ENCODE data around the gene IGFALS. TPM values are rescaled to one million over a fixed set of nuclear protein-coding genes. Genes with fewer than 3 reads are reported as not detected.
"Not testable (repeated sequence)": the region's sequence is repeated elsewhere in the genome, so short reads cannot be mapped to it uniquely, and the experiment has no call there.

IGFALS gene
- polyA plus RNA-seq, 1 donor: 1.6 TPM

DNA sequence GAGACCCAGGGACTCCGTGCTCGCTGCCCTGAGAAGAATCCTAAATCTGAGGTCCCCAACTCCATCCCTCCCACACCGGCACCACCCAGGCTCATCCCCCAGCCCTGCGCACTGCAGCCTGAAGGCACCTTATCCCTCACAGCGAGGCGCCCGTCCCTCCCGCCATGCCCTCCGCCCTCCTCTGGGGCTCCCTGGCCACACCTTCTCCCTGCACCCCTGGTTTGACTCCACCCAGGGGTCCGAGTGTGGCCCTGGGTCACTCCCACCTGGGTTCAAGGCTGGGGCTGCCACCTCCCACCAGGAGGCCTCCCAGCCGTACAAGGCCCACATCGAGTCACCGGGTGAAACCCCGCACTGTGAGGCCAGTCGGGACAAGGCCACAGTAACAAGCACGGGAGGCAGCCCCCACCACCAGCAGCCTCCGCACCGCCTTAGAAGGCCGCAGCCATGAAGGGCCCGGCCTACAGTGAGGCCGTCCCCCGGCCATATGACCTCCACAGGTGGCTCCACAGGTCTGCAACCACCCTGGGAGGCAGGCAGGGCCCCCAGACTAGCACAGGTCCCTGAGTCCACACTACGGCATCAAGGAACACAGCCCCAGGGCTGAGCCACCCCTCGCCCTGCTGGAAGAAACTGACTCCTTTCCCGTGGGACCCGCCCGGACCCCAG lies 24.8 kb upstream of the IGFALS start:
- no peak for DNase-seq

DNA sequence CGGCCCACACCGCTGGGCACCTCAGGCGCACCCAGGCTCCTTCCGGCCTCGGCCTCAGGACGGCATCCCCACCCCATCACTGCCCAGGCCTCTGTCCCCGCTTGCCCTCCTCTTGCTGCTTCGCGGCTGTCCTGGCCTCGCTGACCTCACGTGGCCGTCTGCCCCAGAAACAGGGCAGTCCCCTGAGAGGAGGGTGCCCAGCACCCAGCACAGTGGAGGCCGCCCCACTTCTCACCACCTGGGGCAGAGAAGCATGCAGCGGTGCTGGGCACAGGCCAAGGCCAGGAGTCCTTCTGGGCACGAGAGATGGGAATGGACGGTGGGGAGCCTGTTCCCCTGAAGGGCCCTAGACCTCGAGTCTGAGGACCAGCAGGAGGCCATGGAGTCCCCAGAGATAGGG lies 24.2 kb upstream of the IGFALS start:
- no peak for DNase-seq

DNA sequence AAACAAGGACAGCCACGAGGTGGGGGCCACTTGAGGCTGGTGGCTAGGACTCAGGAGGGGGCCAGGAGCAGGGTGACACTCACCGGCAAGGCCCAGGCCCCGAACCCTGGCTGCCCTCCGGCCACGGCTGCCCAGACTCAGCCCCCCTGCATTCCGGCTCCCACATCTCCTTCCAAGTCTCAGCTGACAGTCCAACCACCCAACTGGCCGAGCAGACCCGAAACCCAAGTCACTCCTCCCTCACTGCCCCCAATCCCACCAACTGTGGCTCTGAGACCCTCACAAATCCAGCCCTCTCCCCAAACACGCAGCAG lies 23.7 kb upstream of the IGFALS start:
- DNase-seq: no peak

DNA sequence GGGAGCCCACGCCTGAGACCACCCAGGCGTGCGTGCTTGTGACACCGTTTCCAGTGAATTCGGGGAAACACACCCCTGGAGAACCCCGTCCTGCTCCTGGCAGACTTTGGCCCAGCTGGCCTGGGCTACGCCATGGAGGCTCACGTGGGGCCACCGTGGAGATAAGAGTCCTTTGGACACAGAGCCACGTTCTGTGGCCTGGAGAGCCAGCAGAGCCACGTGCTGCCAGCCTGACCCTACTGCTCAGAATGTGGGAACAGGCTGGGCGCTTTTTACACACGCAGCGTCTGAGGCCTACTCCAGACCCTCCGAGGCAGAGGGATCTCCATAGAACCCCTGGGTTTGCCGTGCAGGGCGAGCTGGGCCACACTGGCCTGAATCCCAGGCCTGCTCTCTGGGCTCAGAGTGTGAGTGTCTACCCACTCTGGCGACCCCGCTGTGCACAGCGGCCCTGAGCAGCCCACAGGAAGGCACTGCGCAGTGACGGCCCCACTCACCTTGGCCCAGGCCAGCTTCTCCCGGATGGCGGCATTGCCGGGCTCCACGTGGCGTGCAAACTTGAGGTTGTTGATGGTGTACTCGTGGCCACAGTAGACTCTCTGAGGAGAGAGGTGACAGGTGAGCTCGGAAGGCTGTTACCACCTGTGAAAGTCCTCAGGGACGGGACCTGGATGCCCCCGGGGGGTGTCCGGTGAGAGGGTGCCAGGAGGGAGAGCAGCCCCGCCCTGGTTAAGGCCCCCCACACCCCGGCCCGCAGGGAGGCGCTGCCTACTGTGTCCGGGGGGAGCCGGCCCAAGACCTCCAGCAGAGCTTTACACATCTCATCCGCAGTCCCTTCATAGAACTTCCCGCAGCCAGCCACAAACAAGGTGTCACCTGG lies 23.1 kb upstream of the IGFALS start:
- DNase-seq: no peak

DNA sequence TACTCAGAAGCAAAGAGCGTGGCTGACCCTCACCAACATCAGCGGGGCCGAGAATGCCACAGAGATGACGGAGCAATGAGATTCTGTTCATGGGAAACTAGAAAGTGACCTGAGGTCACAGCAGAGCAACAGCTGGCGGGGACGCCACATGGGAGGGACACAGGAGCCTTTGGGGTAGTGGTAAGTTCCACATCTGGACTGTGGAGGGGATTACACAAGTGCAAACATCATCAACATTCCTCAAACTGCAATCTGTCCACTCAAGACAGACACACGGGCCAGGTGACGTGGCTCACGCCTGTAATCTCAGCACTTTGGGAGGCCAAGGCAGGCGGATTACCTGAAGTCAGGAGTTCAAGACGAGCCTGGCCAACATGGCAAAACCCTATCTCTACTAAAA lies 22.0 kb upstream of the IGFALS start:
- DNase-seq: no peak

DNA sequence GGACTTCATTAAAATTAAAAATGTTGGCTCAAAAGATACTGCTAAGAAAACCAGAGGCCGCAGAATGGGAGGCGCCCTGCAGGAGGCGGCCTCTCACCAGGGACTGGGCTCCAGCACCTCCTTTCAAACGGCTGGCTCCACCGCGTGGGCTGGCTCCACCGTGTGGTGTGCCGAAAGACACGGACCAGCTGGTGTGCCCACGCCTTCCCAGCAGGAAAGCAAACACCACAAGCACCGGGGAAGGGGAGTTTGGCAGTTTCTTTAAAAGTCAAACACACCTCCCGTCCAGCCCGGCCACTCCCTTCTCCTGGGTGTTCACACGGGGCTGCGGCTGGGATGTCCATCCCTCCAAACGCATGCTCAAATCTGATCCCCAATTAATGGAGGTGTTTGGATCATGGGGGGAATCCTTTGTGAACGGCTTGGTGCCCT lies 19.2 kb upstream of the IGFALS start:
- no peak for DNase-seq

DNA sequence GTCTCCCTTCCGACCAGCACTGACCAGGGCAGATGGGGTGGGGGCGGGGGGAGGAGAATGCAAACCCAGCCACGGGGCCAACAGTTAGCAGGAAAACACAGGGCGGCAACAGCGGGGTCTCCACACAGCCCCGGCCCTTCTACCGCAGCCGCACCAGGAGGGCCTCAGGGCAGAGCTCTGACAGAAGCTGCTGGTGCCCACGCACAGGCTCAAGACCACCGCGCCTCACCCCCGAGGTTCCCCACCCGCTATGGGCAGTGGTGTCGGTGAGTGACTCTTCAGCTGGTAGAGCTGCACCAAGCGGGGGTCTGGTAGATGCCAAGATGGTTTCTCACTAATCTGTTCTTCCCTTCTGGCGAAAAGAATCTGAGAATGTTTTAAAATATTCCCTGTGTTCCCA lies 17.0 kb upstream of the IGFALS start:
- no peak for DNase-seq

DNA sequence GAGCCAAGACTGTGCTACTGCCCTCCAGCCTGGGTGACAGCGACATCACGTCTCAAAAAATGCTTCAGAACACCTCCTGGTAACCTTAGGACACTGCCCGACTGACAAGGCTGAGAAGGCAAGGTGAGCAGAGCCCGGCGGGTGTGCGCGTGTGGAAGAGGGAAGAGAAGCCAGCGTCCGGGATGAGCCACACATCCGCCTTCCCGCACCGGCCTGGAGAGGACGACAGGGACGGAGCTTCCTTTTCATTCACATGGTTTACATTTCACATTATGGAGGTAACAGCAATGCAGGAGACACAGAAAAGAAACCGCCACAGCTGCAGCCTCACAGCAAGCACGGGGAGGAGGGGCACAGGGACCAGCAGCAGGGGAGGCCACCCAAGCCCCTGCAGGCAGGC lies 16.6 kb upstream of the IGFALS start:
- DNase-seq: no peak

DNA sequence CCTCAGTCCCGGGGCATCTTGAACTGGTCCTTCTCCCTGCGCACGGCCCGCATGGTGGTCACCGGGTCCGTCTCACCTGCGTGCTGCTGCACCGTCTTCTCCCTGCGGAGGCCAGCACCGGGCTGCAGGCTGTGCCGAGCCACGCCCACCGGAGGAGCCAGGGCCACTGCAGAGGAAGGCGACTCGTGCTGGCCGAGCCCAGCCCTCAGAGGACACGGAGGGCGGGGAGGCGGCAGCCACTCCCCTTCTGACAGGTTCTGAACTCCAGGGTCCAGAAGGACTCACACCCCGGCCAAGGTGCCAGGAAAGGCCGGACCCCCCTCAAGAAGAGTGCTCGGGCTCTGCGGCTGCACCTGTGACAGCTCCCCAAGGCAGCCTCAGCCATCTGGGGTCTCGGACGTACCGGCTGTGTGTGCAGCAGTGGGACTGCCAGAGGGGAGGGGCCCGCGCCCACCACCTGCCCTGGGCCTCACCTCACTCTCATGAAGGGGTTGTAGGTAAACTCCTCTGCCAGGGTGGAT lies 15.8 kb upstream of the IGFALS start:
- no peak for DNase-seq

DNA sequence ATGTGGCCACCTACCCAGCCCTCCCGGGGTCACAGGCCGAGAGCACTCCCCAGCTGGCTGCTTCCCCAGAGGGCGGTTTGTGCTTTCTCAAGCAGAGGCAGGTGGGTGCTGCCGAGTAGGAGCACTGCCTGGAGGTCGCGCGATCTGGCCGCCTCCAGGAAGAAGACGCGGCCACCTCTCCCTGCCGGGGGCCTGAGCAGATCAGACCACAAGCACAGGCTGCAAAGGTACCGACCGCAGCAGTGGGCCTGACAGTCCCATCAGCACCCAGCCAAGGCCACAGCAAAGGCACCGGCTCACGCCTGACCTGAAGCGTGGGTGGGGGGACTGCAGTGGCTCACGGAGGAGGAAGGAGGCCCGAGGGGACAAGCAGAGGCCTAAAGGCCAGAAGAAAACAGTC lies 15.2 kb upstream of the IGFALS start:
- DNase-seq: no peak

DNA sequence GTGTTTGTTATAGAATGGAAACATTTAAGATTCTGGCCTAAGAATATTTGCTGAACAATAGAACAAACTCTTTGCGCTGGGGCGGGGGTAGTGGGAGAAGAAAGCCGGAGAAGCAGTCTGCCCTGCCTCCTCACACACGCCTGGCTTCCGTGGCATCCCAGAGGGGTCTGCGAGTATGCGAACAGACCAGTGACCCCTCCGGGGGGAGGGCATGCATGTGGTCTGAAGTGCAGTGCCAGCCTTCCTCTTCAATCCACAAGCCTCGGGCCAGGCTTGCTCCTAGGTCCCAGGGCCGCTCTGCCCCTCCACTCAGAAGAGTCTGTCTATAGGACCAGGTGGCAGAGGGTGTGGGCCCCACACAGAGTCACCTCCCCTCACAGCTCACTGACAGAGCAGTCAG lies 14.1 kb upstream of the IGFALS start:
- no peak for DNase-seq

DNA sequence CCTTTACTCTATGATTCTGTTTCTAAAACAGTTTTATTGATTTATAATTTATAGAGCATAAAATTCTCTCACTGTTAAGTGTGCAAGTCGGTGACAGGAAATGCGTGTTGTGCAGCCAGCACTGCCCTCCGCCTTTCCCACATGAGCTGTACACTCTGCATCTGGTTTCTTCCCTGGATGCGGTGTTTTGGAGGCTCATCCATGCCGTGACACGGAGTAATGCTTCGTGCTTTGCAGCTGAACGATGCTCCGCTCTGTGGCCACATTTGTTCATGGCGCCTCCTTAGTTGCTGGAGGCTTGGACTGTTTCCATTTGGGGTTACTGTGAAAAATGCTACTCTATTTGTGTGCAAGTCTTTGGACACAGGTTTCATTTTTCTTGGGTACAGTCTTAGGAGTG lies 7.2 kb upstream of the IGFALS start:
- no peak for DNase-seq

DNA sequence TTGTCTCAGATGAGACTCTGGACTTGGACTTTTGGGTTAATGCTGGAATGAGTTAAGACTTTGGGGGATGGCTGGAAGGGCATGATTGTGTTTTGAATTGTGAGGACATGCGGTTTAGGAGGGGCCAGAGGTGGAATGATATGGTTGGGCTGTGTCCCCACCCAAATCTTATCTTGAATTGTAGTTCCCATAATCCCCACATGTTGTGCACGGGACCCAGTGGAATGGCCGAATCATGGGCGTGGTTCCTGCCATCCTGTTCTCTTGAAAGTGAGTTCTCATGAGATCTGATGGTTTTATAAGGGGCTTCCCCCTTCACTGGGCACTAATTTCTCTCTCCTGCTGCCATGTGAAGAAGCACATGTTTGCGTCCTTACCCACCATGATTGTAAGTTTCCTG lies 5.8 kb upstream of the IGFALS start:
- DNase-seq: not testable (repeated sequence)

DNA sequence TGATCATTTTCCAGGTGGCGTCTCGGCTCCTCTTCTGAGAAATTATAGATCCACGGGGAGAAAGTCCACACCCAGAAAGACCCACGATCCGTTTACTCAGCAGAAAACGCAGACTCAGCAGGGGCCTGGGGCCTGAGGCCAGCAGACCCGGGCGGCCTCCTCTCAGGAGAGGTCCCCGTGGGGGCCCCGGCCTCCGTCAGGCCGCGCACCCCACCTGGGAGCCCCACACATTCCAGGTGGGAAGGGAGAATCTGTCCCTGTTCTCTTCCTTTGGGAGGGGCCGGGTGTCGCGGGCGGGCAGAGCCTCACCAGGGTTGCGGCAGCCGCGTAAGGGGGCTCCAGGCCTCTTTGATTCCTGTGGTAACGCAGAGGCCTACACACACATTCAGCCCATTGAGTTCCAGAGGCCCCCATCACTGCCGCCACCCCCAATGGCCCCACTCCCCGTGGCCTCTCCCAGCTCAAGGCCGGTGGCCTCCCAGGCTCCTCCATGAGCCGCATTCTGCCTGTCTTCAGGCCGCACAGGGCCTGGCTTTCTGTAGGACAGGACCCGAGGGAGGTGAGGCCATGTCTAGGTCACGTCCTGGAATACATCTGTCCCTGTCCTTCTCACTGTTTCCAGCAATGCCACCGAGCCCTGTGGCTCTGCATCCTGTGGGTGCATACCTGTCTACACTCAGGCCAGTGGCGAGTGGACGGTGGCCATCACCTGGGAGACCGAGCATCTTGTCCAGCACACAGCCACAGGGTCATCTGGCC lies 1.6 kb upstream of the IGFALS start:
- DNase-seq: no peak

DNA sequence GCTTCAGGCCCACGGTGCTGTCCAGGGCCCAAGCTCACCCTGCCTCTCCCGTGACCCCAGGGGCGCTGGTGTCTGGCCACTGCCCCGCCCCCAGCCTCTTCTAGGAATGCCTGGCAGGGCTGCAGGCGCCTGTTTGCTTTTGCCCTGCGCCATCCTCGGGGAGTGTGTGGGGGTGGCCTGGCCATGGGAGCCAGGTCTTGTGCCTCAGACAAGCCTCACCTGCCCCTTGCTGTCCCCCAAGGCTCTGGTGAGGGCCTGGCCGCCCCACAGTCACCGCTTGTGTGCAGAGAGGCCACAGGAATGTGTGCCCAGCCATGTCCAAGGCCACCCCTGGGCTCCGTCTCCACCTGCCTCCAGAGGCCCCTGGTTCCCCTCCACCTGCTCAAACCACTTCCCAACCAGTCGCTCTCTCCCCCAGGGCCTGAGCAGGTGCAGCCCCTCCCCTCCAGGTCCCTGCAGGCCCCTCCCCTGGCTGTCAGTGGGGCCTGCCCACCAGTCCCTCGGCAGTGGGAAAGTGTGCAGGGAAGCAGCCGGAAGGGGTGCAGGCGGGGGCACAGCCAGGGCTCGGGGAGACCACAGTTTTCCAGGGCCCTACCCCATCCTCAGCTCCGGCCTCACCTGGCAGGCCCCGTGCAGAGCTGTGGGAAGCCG lies 841 bp upstream of the IGFALS start:
- no peak for DNase-seq

DNA sequence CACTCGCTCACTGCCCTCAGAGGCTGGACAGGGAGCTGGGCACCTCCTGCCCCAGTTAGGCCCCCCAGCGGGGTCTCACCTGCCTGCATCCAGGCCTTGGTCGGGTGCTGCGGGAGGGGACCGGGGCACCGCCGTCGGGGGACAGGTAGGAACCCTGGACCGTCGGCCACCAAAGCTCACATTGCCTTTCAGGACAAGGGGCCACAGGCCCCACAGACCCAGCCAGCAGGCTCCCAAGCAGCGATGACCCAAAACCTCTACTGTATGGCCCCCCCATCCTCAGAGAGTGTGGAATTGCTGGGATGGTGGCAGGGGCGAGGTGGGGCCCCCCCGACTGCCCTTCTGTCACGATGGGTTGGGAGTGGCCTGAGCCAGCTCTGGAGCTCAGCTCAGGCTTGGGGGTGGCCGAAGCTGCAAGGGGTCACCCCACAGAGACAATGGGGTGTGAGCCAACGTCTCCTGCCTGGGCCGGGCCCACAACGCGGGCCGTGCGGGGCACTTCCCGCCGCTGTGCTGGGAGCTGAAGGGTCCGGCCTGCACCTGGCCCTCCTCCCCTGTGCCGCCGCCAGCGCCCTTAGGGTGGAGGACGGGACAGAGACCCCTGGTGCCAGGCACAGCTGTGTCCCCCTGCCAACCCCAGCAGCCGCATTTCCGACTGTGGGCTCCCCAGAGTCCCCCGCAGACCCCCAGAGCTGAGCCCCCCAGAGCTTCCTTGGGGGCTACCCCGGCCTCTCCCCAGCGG lies 498 bp downstream of the IGFALS start:
- no peak for DNase-seq

DNA sequence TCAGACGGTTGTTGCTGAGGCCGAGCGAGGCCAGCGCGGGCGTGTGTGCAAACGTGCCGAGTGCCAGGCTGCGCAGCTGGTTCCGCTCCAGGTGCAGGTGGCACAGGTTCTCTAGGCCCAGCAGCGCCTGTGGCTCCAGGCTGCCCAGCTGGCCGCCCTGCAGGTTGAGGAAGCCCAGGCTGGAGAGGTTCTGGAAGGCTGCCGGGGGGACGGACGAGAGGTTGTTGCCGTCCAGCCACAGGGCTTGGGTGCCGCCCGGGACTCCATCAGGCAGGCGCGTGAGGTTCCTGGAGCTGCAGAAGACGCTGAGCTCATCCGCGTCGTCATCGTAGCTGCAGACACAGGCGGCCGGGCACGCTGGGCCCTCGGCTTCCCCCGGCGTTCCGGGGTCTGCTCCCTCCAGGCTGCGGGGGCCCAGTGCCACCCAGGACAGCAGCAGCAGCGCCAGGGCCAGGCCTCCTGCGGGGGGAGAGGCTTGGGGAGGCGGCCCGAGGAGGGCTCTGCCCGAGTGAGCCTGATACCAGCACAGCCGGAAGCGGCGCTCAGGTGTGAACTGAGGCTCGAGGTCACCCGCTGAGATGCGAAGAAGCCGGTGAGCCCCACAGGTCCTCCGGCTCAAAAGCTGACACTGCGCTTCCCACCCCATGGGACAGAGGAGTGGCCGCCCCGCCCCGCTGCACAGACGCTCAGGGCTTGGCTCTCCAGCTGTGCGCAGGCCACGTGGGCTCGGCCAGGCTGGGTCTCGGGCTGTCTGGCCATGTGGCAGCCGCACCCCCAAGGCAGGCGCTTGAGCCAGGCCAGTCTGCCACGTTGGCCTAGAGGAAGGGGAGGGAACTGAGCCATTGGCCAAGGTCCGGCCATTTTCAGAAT lies 1.3 kb downstream of the IGFALS start:
- DNase-seq: no peak

DNA sequence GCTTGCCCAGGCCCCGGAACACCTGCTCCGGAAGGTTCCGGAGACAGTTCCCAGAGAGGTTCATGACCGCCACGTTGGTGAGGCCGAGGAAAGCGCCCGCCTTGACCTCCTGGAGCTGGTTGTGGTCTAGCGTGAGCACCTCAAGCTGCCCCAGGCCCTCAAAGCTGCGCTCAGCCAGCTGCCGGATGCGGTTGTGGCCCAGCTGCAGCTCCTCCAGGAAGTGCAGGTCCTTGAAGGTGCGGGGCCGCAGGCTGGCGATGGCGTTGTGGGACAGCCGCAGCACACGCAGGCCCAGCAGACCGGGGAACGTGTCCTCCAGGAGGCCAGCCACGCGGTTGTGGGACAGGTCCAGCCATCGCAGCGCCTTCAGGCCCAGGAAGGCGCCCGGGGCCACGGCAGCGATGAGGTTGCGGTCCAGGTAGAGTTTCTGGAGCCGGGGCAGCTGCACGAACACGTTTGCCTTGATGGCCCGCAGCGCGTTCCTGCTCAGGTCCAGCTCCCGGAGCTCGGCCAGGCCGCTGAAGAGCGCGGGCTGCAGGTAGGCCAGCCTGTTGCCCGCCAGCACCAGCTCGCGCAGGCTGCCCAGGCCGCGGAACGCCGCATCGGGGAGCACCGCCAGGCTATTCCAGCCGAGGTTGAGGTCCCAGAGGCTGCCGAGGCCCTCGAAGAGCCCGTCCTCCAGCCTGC lies 2.1 kb downstream of the IGFALS start:
- DNase-seq: no peak

DNA sequence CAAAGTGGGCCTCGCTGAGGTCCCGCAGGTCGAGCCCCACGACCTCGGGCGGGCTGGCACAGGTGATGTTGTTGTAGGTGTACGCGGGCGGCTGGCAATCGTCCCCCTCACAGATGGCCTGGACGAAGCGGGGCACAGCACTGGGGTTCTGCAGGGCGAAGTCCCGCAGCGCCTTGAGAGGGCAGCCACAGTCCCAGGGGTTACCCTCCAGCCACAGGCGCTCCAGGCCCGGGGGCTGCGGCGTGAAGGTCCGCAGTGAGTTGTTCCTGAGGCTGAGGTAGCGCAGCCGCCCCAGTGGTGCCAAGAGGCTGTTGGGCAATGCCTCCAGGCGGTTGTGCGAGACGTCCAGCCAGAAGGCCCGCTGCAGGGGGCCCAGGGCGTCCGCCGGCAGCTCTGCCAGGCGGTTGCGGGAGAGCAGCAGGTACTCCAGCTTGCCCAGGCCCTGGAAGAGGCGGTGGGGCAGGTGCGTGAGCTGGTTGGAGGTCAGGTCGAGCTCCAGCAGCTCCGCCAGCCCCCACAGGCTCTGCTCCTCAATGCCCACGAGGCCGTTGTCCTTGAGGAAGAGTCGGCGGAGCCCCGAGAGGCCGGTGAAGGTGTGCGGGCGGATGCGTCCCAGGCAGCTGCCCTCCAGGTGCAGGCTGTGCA lies 2.8 kb downstream of the IGFALS start:
- no peak for DNase-seq

DNA sequence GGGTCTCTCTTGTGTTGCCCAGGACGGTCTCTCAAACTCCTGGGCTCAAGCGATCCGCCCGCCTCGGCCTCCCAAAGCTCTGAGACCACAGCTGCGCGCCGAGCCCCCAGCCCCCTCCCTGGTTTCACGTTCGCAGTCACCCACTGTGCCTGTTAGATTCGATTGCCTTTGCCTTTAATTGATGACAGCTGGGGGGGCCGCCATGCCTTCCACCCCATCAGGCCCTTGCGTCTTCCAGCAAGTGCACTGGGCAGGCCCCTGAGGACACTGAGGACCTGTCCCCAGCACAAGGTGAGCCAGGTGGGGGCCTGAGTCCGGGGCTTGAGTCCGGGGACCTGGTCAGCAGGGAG lies 3.3 kb downstream of the IGFALS start:
- no peak for DNase-seq
